ENCODE results near the gene KIDINS220. TPM values are rescaled to one million over a fixed set of nuclear protein-coding genes. Genes with fewer than 3 reads are reported as not detected.

KIDINS220 gene
- total and polyA plus RNA-seq, 2 of the 13 experiments (the other 11 are each of a cell fraction or from before 2014, with no cell fraction given) = 25.2 to 32.3 TPM

DNA sequence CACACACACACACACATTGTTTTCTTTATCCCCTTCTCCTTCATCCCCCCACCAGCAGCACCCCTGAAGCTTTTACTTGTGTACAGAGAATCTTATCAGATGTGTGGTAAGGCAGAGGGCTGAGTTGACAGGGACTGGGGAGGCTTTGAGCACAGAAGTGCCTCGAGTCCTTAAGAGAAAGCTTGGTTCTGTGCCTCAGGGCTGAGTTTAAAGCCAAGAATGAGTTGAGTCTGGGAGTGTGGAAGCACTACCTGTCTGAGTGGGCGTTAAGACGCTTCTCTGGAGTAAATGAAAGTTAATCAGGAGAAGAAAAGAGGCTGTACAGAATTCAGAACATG, 152.9 kb downstream of the KIDINS220 start (continued):
- no peak for TF ChIP-seq ZBTB49 (CRISPR knock-in tag; IDR thresholded peaks at IDR 0.05; ENCODE audit: borderline replicate concordance)
- no peak for TF ChIP-seq ZNF562 (CRISPR knock-in tag; IDR thresholded peaks at IDR 0.05; ENCODE audit: borderline replicate concordance)
- peak; percentile 14; the same call in 1 of the 2 replicates for TF ChIP-seq CCDC6 (CRISPR knock-in tag; IDR thresholded peaks at IDR 0.05)
- TF ChIP-seq, protein P1, sequence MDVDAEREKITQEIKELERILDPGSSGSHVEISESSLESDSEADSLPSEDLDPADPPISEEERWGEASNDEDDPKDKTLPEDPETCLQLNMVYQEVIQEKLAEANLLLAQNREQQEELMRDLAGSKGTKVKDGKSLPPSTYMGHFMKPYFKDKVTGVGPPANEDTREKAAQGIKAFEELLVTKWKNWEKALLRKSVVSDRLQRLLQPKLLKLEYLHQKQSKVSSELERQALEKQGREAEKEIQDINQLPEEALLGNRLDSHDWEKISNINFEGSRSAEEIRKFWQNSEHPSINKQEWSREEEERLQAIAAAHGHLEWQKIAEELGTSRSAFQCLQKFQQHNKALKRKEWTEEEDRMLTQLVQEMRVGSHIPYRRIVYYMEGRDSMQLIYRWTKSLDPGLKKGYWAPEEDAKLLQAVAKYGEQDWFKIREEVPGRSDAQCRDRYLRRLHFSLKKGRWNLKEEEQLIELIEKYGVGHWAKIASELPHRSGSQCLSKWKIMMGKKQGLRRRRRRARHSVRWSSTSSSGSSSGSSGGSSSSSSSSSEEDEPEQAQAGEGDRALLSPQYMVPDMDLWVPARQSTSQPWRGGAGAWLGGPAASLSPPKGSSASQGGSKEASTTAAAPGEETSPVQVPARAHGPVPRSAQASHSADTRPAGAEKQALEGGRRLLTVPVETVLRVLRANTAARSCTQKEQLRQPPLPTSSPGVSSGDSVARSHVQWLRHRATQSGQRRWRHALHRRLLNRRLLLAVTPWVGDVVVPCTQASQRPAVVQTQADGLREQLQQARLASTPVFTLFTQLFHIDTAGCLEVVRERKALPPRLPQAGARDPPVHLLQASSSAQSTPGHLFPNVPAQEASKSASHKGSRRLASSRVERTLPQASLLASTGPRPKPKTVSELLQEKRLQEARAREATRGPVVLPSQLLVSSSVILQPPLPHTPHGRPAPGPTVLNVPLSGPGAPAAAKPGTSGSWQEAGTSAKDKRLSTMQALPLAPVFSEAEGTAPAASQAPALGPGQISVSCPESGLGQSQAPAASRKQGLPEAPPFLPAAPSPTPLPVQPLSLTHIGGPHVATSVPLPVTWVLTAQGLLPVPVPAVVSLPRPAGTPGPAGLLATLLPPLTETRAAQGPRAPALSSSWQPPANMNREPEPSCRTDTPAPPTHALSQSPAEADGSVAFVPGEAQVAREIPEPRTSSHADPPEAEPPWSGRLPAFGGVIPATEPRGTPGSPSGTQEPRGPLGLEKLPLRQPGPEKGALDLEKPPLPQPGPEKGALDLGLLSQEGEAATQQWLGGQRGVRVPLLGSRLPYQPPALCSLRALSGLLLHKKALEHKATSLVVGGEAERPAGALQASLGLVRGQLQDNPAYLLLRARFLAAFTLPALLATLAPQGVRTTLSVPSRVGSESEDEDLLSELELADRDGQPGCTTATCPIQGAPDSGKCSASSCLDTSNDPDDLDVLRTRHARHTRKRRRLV (CRISPR knock-in tag; IDR thresholded peaks at IDR 0.05) = no peak
- TF ChIP-seq ZNF441 (CRISPR knock-in tag; IDR thresholded peaks at IDR 0.05; ENCODE audit: borderline replicate concordance) = no peak
- TF ChIP-seq ZIK1 (CRISPR knock-in tag; IDR thresholded peaks at IDR 0.05; ENCODE audit: borderline replicate concordance, low read depth) = 0 out of 2 replicates have a peak, but pooled peaks have one; percentile 26
- TF ChIP-seq ZFAT (CRISPR knock-in tag; conservative IDR thresholded peaks at IDR 0.05) = no peak
- no peak for TF ChIP-seq PCBP2 (optimal IDR thresholded peaks at IDR 0.05; ENCODE audit: low read depth, low read length, poor library complexity, severe bottlenecking)
- no peak for TF ChIP-seq ATRX (CRISPR knock-in tag; IDR thresholded peaks at IDR 0.05; ENCODE audit: borderline replicate concordance)
- TF ChIP-seq FOSL2 (CRISPR knock-in tag; IDR thresholded peaks at IDR 0.05) = 0 out of 2 replicates have a peak, but pooled peaks have one; percentile 2
- TF ChIP-seq JUNB (CRISPR knock-in tag; IDR thresholded peaks at IDR 0.05; ENCODE audit: borderline replicate concordance) = no peak
- TF ChIP-seq ZNF264 (CRISPR knock-in tag; IDR thresholded peaks at IDR 0.05) = no peak
- TF ChIP-seq NPAS2 (CRISPR knock-in tag; IDR thresholded peaks at IDR 0.05; ENCODE audit: borderline replicate concordance) = no peak
- no peak for TF ChIP-seq MTF1 (CRISPR knock-in tag; IDR thresholded peaks at IDR 0.05)
- TF ChIP-seq HMGXB4 (CRISPR knock-in tag; IDR thresholded peaks at IDR 0.05; ENCODE audit: borderline replicate concordance in 1 of 2, low read depth in 1 of 2) = no peak
- no peak for TF ChIP-seq ZNF549 (CRISPR knock-in tag; IDR thresholded peaks at IDR 0.05)
- TF ChIP-seq KLF15 (CRISPR knock-in tag; IDR thresholded peaks at IDR 0.05; ENCODE audit: borderline replicate concordance) = no peak
- no peak for TF ChIP-seq ZNF660 (CRISPR knock-in tag; IDR thresholded peaks at IDR 0.05; ENCODE audit: borderline replicate concordance, low read depth)
- no peak for TF ChIP-seq FOXA1 (IDR thresholded peaks at IDR 0.05)
- 0 out of 2 replicates have a peak, but pooled peaks have one; percentile 6 for TF ChIP-seq FOXA1 (CRISPR knock-in tag; IDR thresholded peaks at IDR 0.05)
- TF ChIP-seq JUN (CRISPR knock-in tag; IDR thresholded peaks at IDR 0.05) = no peak

Measured in HepG2 (cell line).